Sigmoid colon (tissue), 7 donors: ENCODE measurements around the gene PDE6A. TPM values are rescaled to one million over a fixed set of nuclear protein-coding genes. Genes with fewer than 3 reads are reported as not detected.
"Not testable (repeated sequence)": the region's sequence is repeated elsewhere in the genome, so short reads cannot be mapped to it uniquely, and the experiment has no call there.

Experiments
- DNase-seq: peaks from one replicate; pipeline ENCODE4 v3.0.0-alpha.2; 2019
- H3K27ac ChIP-seq, 4 donors: fragments of 200-600 bp; sonication (generic); one replicate each; pipeline ENCODE4 v1.5.1; 2016 to 2019; ENCODE audit warnings: mild to moderate bottlenecking in 1 of 4
- H3K27me3 ChIP-seq, 3 donors: fragments of 200-600 bp; sonication (generic); one replicate each; pipeline ENCODE4 v1.5.1; 2019; ENCODE audit warnings: mild to moderate bottlenecking in 1 of 3
- H3K36me3 ChIP-seq, 4 donors: fragments of 200-600 bp; sonication (generic); one replicate each; pipeline ENCODE4 v1.5.1; 2016 to 2019
- H3K4me1 ChIP-seq, 4 donors: fragments of 200-600 bp; sonication (generic); one replicate each; pipeline ENCODE4 v1.5.1; 2017 to 2019
- H3K4me3 ChIP-seq, 4 donors: fragments of 200-600 bp; sonication (generic); one replicate each; pipeline ENCODE4 v1.5.1; 2017 to 2019; ENCODE audit warnings: mild to moderate bottlenecking in 2 of 4, moderate library complexity in 1 of 4
- H3K9me3 ChIP-seq, 4 donors: fragments of 200-600 bp in 3 of 4; sonication (generic) in 3 of 4; one replicate each; pipeline versions ENCODE4 v1.5.1 to v1.6.1; 2013 to 2019
- EP300 ChIP-seq, 4 donors: sonication (generic); formaldehyde crosslinking; IDR thresholded peaks; one replicate each; pipeline ENCODE4 v1.6.1; 2017; ENCODE audit warnings: antibody characterized with exemption in 4 of 4
- POLR2A ChIP-seq, 2 donors: fragments of 450-650 bp; IDR thresholded peaks; one replicate each; pipeline ENCODE4 v1.6.1; 2016; ENCODE audit warnings: antibody characterized with exemption in 2 of 2, mild to moderate bottlenecking in 2 of 2, moderate library complexity in 2 of 2
- POLR2AphosphoS5 ChIP-seq, 4 donors: sonication (generic); formaldehyde crosslinking; IDR thresholded peaks; one replicate each; pipeline ENCODE4 v1.6.1; 2017; ENCODE audit warnings: antibody characterized with exemption in 4 of 4
- whole genome bisulfite sequencing, 2 donors: extraction: QIAGEN DNeasy Blood & Tissue Kit; methylation state at CpG; one replicate each; pipeline ENCODE4 v1.1.7; 2013; 5-methylcytosine and 5-hydroxymethylcytosine counted together
- intact Hi-C: fragments of 100-400 bp; cut with DNase I; formaldehyde crosslinking; loops from one replicate; pipeline ENCODE4 v1.15.1; 2023
- polyA plus RNA-seq, 3 donors: library from polyadenylated mRNA; stranded (reverse); fragments of 200-250 nt; gene quantifications; one replicate each; pipeline ENCODE4 v1.2.3, GENCODE V29; 2013
- total RNA-seq, 4 donors: library from RNA; depleted of rRNA; stranded (reverse); fragments of >200 nt; gene quantifications; one replicate each; pipeline ENCODE4 v1.1.0, GENCODE V29; 2016
- TF ChIP-seq, protein P1 (sequence below), 4 experiments: fragments of 450-650 bp in 3 of 4; fragments of 200-600 bp in 1 of 4; IDR thresholded peaks; one replicate each; pipeline ENCODE4 v1.5.1; 2016 to 2019; ENCODE audit warnings: antibody characterized with exemption in 4 of 4, mild to moderate bottlenecking in 3 of 4, moderate library complexity in 2 of 4
- donor health status: healthy with polysubstance abuse.
- donor health status: Bipolar disorder and iron deficiency.
- donor health status: healthy.

Gene PDE6A
- total and polyA plus RNA-seq, 7 donors: 1.6 to 2.8 (median 2.4) TPM; not detected in 4

DNA sequence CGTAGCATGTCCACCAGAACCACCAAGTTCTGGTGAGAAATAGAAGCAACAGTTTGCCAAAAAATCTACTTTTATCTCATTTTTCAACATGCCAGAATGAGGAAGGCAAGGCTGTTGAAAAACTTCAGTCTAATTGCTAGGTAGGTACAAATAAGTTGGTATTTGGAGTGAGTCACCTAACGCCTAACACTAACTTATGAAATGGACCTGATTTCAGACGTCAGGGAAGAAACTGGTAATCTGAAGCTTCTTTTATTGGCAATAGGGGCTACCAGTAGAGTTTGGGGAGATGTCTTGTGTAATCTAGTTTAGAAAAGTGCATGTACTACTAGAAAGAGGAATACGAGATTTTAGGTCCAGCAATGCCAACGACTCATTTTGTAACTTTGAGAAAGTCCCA lies 4.4 kb upstream of the PDE6A start:
- TF ChIP-seq POLR2AphosphoS5 (IDR thresholded peaks at IDR 0.05): no peak
- TF ChIP-seq POLR2A (IDR thresholded peaks at IDR 0.05): no peak
- TF ChIP-seq EP300 (IDR thresholded peaks at IDR 0.05): no peak
- TF ChIP-seq, protein P1, sequence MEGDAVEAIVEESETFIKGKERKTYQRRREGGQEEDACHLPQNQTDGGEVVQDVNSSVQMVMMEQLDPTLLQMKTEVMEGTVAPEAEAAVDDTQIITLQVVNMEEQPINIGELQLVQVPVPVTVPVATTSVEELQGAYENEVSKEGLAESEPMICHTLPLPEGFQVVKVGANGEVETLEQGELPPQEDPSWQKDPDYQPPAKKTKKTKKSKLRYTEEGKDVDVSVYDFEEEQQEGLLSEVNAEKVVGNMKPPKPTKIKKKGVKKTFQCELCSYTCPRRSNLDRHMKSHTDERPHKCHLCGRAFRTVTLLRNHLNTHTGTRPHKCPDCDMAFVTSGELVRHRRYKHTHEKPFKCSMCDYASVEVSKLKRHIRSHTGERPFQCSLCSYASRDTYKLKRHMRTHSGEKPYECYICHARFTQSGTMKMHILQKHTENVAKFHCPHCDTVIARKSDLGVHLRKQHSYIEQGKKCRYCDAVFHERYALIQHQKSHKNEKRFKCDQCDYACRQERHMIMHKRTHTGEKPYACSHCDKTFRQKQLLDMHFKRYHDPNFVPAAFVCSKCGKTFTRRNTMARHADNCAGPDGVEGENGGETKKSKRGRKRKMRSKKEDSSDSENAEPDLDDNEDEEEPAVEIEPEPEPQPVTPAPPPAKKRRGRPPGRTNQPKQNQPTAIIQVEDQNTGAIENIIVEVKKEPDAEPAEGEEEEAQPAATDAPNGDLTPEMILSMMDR (IDR thresholded peaks at IDR 0.05): no peak
- H3K9me3 ChIP-seq: no peaks in the 10 kb centered on the region
- no peaks in the 10 kb centered on the region for H3K36me3 ChIP-seq
- 88% methylated on average over 5 of the region's 5 CpGs for WGBS, 2 donors
- H3K4me1 ChIP-seq: no peaks in the 10 kb centered on the region
- no peaks in the 10 kb centered on the region for H3K27me3 ChIP-seq
- no peak for DNase-seq
- H3K27ac ChIP-seq: no peak overlapping the region
- no peak overlapping the region for H3K4me3 ChIP-seq
- intact Hi-C loops: no loop called here

DNA sequence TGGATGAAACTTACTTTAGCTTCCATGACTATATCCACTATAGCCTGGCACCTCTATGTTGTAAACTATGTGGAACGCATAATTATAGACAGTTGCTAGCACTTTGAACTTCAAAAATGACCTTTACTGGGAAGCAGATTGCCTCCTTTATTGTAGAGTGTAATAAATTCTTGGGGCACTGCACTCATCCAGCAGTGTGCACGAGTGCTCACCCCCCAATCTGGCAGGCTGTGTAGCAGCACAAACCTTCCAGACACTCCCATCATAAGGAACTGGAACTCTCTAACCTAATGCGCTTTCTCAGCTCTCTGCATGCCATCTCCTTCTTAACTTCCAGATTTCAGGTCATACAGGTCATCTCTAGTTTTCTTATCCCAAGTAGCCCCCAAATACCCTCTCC lies 1.5 kb upstream of the PDE6A start:
- 14 to 63% methylated on average over 3 of the region's 3 CpGs for WGBS, 2 donors
- intact Hi-C loops: no loop called here
- no peaks in the 10 kb centered on the region for H3K9me3 ChIP-seq

GRCh38 chr5:149943177-149943949 lies 1.2 kb downstream of the PDE6A start:
- H3K4me1 ChIP-seq, H3K9me3 ChIP-seq, H3K27ac ChIP-seq, H3K36me3 ChIP-seq, H3K27me3 ChIP-seq, H3K4me3 ChIP-seq, intact Hi-C loops, DNase-seq: not testable (repeated sequence)
- WGBS, 2 donors: 68 to 84% methylated on average over 6 of the region's 6 CpGs

More for the DNA sequence above, 1.5 kb upstream of the PDE6A start:
- Histone ChIP-seq H3K27me3 (no peaks in the 10 kb centered on the region), H3K27ac (no peak overlapping the region), H3K4me3 (no peak overlapping the region), H3K4me1 (no peaks in the 10 kb centered on the region), H3K36me3 (no peaks in the 10 kb centered on the region)
- TF ChIP-seq POLR2AphosphoS5 (IDR thresholded peaks at IDR 0.05) (no peak), EP300 (IDR thresholded peaks at IDR 0.05) (no peak), POLR2A (IDR thresholded peaks at IDR 0.05) (no peak)
- TF ChIP-seq, protein P1 (IDR thresholded peaks at IDR 0.05): no peak
- DNase-seq: no peak

- H3K4me3 ChIP-seq, H3K4me1 ChIP-seq, H3K9me3 ChIP-seq, DNase-seq, H3K36me3 ChIP-seq, H3K27me3 ChIP-seq, H3K27ac ChIP-seq, intact Hi-C loops: not testable (repeated sequence)
- WGBS, 2 donors: 17 to 54% methylated on average over 4 of the region's 4 CpGs
Observed at GRCh38 chr5:149942741-149943169, 1.8 kb downstream of the PDE6A start.

GRCh38 chr5:149942199-149942598 lies 2.4 kb downstream of the PDE6A start:
- WGBS, 2 donors: 69 to 90% methylated on average over 2 of the region's 2 CpGs
- intact Hi-C loops: no loop called here
- Histone ChIP-seq H3K4me1 (no peaks in the 10 kb centered on the region), H3K9me3 (no peaks in the 10 kb centered on the region), H3K27ac (no peak overlapping the region), H3K36me3 (no peaks in the 10 kb centered on the region), H3K4me3 (no peak overlapping the region), H3K27me3 (no peaks in the 10 kb centered on the region)
- TF ChIP-seq, protein P1 (IDR thresholded peaks at IDR 0.05): no peak
- TF ChIP-seq POLR2AphosphoS5 (IDR thresholded peaks at IDR 0.05) (no peak), POLR2A (IDR thresholded peaks at IDR 0.05) (no peak), EP300 (IDR thresholded peaks at IDR 0.05) (no peak)
- DNase-seq: no peak

- intact Hi-C loops: no loop called here
- TF ChIP-seq, protein P1 (IDR thresholded peaks at IDR 0.05): no peak
- TF ChIP-seq POLR2A (IDR thresholded peaks at IDR 0.05) (no peak), EP300 (IDR thresholded peaks at IDR 0.05) (no peak), POLR2AphosphoS5 (IDR thresholded peaks at IDR 0.05) (no peak)
- H3K9me3 ChIP-seq: no peaks in the 10 kb centered on the region
- no peaks in the 10 kb centered on the region for H3K27me3 ChIP-seq
- no peak for DNase-seq
- no peaks in the 10 kb centered on the region for H3K4me1 ChIP-seq
- 92 to 93% methylated on average over 4 of the region's 4 CpGs for WGBS, 2 donors
- H3K27ac ChIP-seq: no peak overlapping the region
- no peak overlapping the region for H3K4me3 ChIP-seq
- no peaks in the 10 kb centered on the region for H3K36me3 ChIP-seq
Observed at GRCh38 chr5:149941795-149942194, 2.8 kb downstream of the PDE6A start.
